ENCODE data around the gene KRTAP9-4. TPM values are rescaled to one million over a fixed set of nuclear protein-coding genes. Genes with fewer than 3 reads are reported as not detected.

KRTAP9-4 gene
- polyA plus RNA-seq, 2 of the 4 experiments (the other 2 are of a cell fraction), result not detected

GRCh38 chr17:41211845-41212466, 37.5 kb upstream of the KRTAP9-4 start (continued):
- TF ChIP-seq ZNF302 (CRISPR knock-in tag; IDR thresholded peaks at IDR 0.05) (0 out of 2 replicates have a peak, but pooled peaks have one; percentile 31), EP300 (IDR thresholded peaks at IDR 0.05) (peak; percentile 27 to 60; a peak in 2 of 5 replicates), NR3C1 (IDR thresholded peaks at IDR 0.05) (no peak), FOXS1 (CRISPR knock-in tag; IDR thresholded peaks at IDR 0.05) (no peak), ELK1 (IDR thresholded peaks at IDR 0.05; ENCODE audit: low read depth, low read length) (no peak), RAD21 (conservative IDR thresholded peaks at IDR 0.05 in 1 of 2, IDR thresholded peaks at IDR 0.05 in 1 of 2) (peak in 1 of 2 experiments; percentile 4; a peak in 1 of 5 replicates), PHF8 (IDR thresholded peaks at IDR 0.05; ENCODE audit: borderline replicate concordance, low read depth) (no peak), SREBF2 (IDR thresholded peaks at IDR 0.05) (no peak), PBX3 (IDR thresholded peaks at IDR 0.05) (no peak), ESRRA (IDR thresholded peaks at IDR 0.05; ENCODE audit: borderline replicate concordance, low read length) (no peak), HOXB5 (CRISPR knock-in tag; IDR thresholded peaks at IDR 0.05) (no peak), RNF2 (IDR thresholded peaks at IDR 0.05; ENCODE audit: borderline replicate concordance, low read depth) (no peak), REST (IDR thresholded peaks at IDR 0.05) (no peak)

- TF ChIP-seq POLR2A (IDR thresholded peaks at IDR 0.05; ENCODE audit: low read length) (no peak), FOSL2 (IDR thresholded peaks at IDR 0.05) (no peak), FOSL2 (CRISPR knock-in tag; IDR thresholded peaks at IDR 0.05) (no peak), E2F6 (IDR thresholded peaks at IDR 0.05; ENCODE audit: borderline replicate concordance, low read depth) (no peak), HOXA7 (CRISPR knock-in tag; IDR thresholded peaks at IDR 0.05) (no peak), GATA3 (IDR thresholded peaks at IDR 0.05; ENCODE audit: borderline replicate concordance) (no peak), NR3C1 (IDR thresholded peaks at IDR 0.05) (no peak), MAFK (IDR thresholded peaks at IDR 0.05; ENCODE audit: partially characterized antibody) (no peak), ELK1 (IDR thresholded peaks at IDR 0.05; ENCODE audit: low read depth, low read length) (no peak), TP53 (CRISPR knock-in tag; IDR thresholded peaks at IDR 0.05) (no peak), ZSCAN20 (CRISPR knock-in tag; IDR thresholded peaks at IDR 0.05) (no peak), CHD2 (IDR thresholded peaks at IDR 0.05; ENCODE audit: low read length, partially characterized antibody) (no peak), PBX3 (IDR thresholded peaks at IDR 0.05) (no peak), BHLHE40 (IDR thresholded peaks at IDR 0.05; ENCODE audit: low read depth, low read length) (no peak), EP300 (IDR thresholded peaks at IDR 0.05) (no peak), RNF2 (IDR thresholded peaks at IDR 0.05; ENCODE audit: borderline replicate concordance, low read depth) (no peak), KDM1A (IDR thresholded peaks at IDR 0.05; ENCODE audit: low read depth) (no peak), SMC3 (IDR thresholded peaks at IDR 0.05) (no peak), FOXS1 (CRISPR knock-in tag; IDR thresholded peaks at IDR 0.05) (no peak), ZNF302 (CRISPR knock-in tag; IDR thresholded peaks at IDR 0.05) (no peak)
- DNase-seq (ENCODE audit: low read depth in 1 of 2, low spot score in 1 of 2) (peak; percentile 18 to 57), ATAC-seq (peak; percentile 82 to 84), FAIRE-seq (no peak)
- 15% methylated on average over 7 of the region's 7 CpGs for WGBS (ENCODE audit: missing lambda C conversion rate)
- CTCF ChIA-PET, result interaction anchor here (0.9 to 2.0 kb wide), 5 partner anchors 13 to 450 kb away, joined by 3 to 7 read pairs (median 3); no protein-coding TSS in a partner anchor
- POLR2A ChIA-PET, result no interaction called here
- peaks cover 24% of the 10 kb centered on the region for H3K4me1 ChIP-seq
- H3K9me3 ChIP-seq, result 0 out of 3 replicates have a peak, but pooled peaks cover 6% of the 10 kb centered on the region
- no peak overlapping the region for H3K4me3 ChIP-seq
- H3K4me2 ChIP-seq, result peak overlapping the region; percentile 62
- H3K27ac ChIP-seq, result peak overlapping the region; percentile 62 to 78
These were observed 36.8 kb upstream of the KRTAP9-4 start for GRCh38 chr17:41212524-41213169.

All from A549 (cell line).